ENCODE measurements around the gene NPR2.

Gene NPR2

GRCh38 chr9:35790025-35790384, 1.4 kb upstream of the NPR2 start:
- ChIA-PET CTCF (interaction anchor here (0.7 to 8.2 kb wide), 53 partner anchors 9 to 766 kb away, joined by 3 to 201 read pairs (median 5); partner anchors contain the start of genes FAM221B, GBA2, HINT2 and HRCT1), POLR2A (interaction anchor here (0.9 to 1.2 kb wide), 4 partner anchors 22 to 116 kb away, joined by 3 to 7 read pairs (median 4); partner anchors contain the start of genes HRCT1 and SPAG8)
- no peak for DNase-seq (ENCODE audit: low read depth, low spot score)
- no peak overlapping the region for H3K4me3 ChIP-seq (ENCODE audit: low read depth, low read length)
- TF ChIP-seq CTCF (IDR thresholded peaks at IDR 0.05; ENCODE audit: insufficient read depth, low read length, missing control alignments): no peak

GRCh38 chr9:35790385-35791296, 750 bp upstream of the NPR2 start:
- ChIA-PET POLR2A (interaction anchor here (0.9 to 1.2 kb wide), 4 partner anchors 21 to 115 kb away, joined by 3 to 7 read pairs (median 4); partner anchors contain the start of genes HRCT1 and SPAG8), CTCF (interaction anchor here (0.6 to 8.2 kb wide), 61 partner anchors 10 to 766 kb away, joined by 3 to 201 read pairs (median 5); partner anchors contain the start of genes FAM221B, GBA2, HINT2 and HRCT1)
- TF ChIP-seq CTCF (IDR thresholded peaks at IDR 0.05; ENCODE audit: insufficient read depth, low read length, missing control alignments): peak; percentile 82
- peak overlapping the region; percentile 42 for H3K4me3 ChIP-seq (ENCODE audit: low read depth, low read length)
- DNase-seq (ENCODE audit: low read depth, low spot score): peak; percentile 31

GRCh38 chr9:35792024-35792813, 828 bp downstream of the NPR2 start:
- DNase-seq (ENCODE audit: low read depth, low spot score): no peak
- ChIA-PET POLR2A (no interaction called here), CTCF (interaction anchor here (0.6 to 8.2 kb wide), 14 partner anchors 14 to 536 kb away, joined by 3 to 201 read pairs (median 4); partner anchors contain the start of genes FAM221B, HINT2, HRCT1 and SPAG8)
- peak overlapping the region; percentile 64 for H3K4me3 ChIP-seq (ENCODE audit: low read depth, low read length)
- TF ChIP-seq CTCF (IDR thresholded peaks at IDR 0.05; ENCODE audit: insufficient read depth, low read length, missing control alignments): no peak

DNA sequence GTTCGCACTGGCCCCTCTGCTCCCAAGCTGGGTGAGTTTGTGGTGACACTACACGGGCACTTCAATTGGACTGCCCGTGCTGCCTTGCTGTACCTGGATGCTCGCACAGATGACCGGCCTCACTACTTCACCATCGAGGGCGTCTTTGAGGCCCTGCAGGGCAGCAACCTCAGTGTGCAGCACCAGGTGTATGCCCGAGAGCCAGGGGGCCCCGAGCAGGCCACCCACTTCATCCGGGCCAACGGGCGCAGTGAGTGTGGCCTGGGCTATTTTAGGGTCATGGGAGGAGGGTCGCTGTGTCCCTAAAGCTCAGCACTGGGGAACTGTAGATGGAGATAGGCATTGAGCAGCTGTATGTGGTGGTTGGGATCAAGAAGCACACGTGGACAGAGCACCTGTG, 1.4 kb downstream of the NPR2 start:
- peak overlapping the region; percentile 64 for H3K4me3 ChIP-seq (ENCODE audit: low read depth, low read length)
- CTCF ChIA-PET: interaction anchor here (1.0 to 8.2 kb wide), 8 partner anchors 14 to 216 kb away, joined by 3 to 201 read pairs (median 6); partner anchors contain the start of genes FAM221B, HINT2, HRCT1 and SPAG8
- TF ChIP-seq CTCF (IDR thresholded peaks at IDR 0.05; ENCODE audit: insufficient read depth, low read length, missing control alignments): no peak
- no peak for DNase-seq (ENCODE audit: low read depth, low spot score)
- POLR2A ChIA-PET: interaction anchor here (0.6 kb wide), 1 partner anchor 169 kb away, joined by 3 read pairs; no protein-coding TSS in a partner anchor

DNA sequence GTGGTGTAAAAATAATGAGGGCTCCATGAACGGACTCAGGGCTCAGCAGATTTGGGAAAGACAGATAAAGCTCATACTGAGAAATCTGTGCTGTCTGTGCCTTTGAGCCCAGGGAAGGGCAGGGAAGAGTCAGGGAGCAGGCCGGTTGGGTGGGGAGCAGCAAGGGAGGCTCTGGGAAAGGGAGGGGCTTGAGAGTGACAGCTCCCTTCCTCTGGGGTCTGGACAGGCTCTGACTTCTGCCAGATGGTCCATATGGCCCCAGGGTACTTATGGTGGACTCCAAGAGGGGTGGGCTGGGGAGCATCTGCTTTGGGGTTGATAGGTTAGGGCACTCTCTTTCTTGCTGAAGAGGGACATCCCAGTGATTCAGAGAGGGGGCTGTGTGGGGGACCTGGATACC, 2.1 kb downstream of the NPR2 start:
- no peak for TF ChIP-seq CTCF (IDR thresholded peaks at IDR 0.05; ENCODE audit: insufficient read depth, low read length, missing control alignments)
- H3K4me3 ChIP-seq (ENCODE audit: low read depth, low read length): peak overlapping the region; percentile 64
- POLR2A ChIA-PET: interaction anchor here (0.6 kb wide), 1 partner anchor 168 kb away, joined by 3 read pairs; no protein-coding TSS in a partner anchor
- CTCF ChIA-PET: interaction anchor here (1.0 to 8.2 kb wide), 8 partner anchors 13 to 215 kb away, joined by 3 to 201 read pairs (median 6); partner anchors contain the start of genes FAM221B, HINT2, HRCT1 and SPAG8
- DNase-seq (ENCODE audit: low read depth, low spot score): no peak

Measured in AG04449 (cell line).